Upper lobe of left lung (tissue), 6 donors: ENCODE results near the gene IVNS1ABP. TPM values are rescaled to one million over a fixed set of nuclear protein-coding genes. Genes with fewer than 3 reads are reported as not detected.

ENCODE experiments used
- ATAC-seq, 2 donors: fragments of 200-7000 bp; cut with Tn5 transposase; one replicate each; pipeline ENCODE4 v1.9.1; 2022; ENCODE audit warnings: mild to moderate bottlenecking in 2 of 2, moderate library complexity in 2 of 2; ENCODE audit not compliant: low FRiP score in 2 of 2
- DNase-seq, 2 donors: peaks; one replicate each; pipeline ENCODE4 v3.0.0-alpha.2; 2019 to 2020
- H3K27ac ChIP-seq, 4 donors: fragments of 200-600 bp; sonication (generic); one replicate each; pipeline ENCODE4 v1.5.1; 2016 to 2019
- H3K27me3 ChIP-seq, 4 donors: fragments of 200-600 bp; sonication (generic); one replicate each; pipeline ENCODE4 v1.5.1; 2017 to 2019
- H3K36me3 ChIP-seq, 4 donors: fragments of 200-600 bp; sonication (generic); one replicate each; pipeline ENCODE4 v1.5.1; 2016 to 2019
- H3K4me1 ChIP-seq, 4 donors: fragments of 200-600 bp; sonication (generic); one replicate each; pipeline ENCODE4 v1.5.1; 2018 to 2019
- H3K4me3 ChIP-seq, 4 donors: fragments of 200-600 bp; sonication (generic); one replicate each; pipeline ENCODE4 v1.5.1; 2017 to 2019; ENCODE audit warnings: mild to moderate bottlenecking in 2 of 4, moderate library complexity in 1 of 4
- H3K9me3 ChIP-seq, 4 donors: fragments of 200-600 bp; sonication (generic); one replicate each; pipeline ENCODE4 v1.5.1; 2018 to 2019
- CTCF ChIP-seq, 6 experiments: fragments of 450-650 bp in 4 of 6; fragments of 200-600 bp in 2 of 6; sonication (generic) in 2 of 6; IDR thresholded peaks; one replicate each; pipeline ENCODE4 v1.5.1; 2016 to 2019; ENCODE audit warnings: antibody characterized with exemption in 6 of 6
- EP300 ChIP-seq, 4 donors: sonication (generic); formaldehyde crosslinking; IDR thresholded peaks; one replicate each; pipeline ENCODE4 v1.5.1; 2017; ENCODE audit warnings: antibody characterized with exemption in 4 of 4, control low read depth in 2 of 4
- POLR2A ChIP-seq, 4 donors: fragments of 450-650 bp; IDR thresholded peaks; one replicate each; pipeline ENCODE4 v1.5.1; 2016 to 2017; ENCODE audit warnings: antibody characterized with exemption in 4 of 4, mild to moderate bottlenecking in 2 of 4
- POLR2AphosphoS5 ChIP-seq, 2 donors: sonication (generic); formaldehyde crosslinking; IDR thresholded peaks; one replicate each; pipeline ENCODE4 v1.5.1; 2017; ENCODE audit warnings: antibody characterized with exemption in 2 of 2
- WGBS, 2 donors: methylation state at CpG; one replicate each; pipeline ENCODE4 v1.1.5; 2017 to 2018; 5-methylcytosine and 5-hydroxymethylcytosine counted together
- total RNA-seq, 6 donors: library from RNA; depleted of rRNA in 4 of 6; stranded (reverse); fragments of >200 nt in 4 of 6; gene quantifications; one replicate each; pipeline versions ENCODE4 v1.1.0 to v1.2.1, GENCODE V29; 2016 to 2021
- donor health status: DM: no; HTN: no; CAD: no; lungs with moderate emphysema.
- donor health status: DM: no; HTN: yes; CAD: no; lungs with severe emphysema.

Gene IVNS1ABP
- total RNA-seq, 6 donors from 2014 or later: 75.4 to 104 (median 83.6) TPM

- DNase-seq (no peak), ATAC-seq (no peak)
- Histone ChIP-seq H3K4me3 (no peak overlapping the region), H3K27me3 (no peaks in the 10 kb centered on the region), H3K36me3 (no peaks in the 10 kb centered on the region), H3K9me3 (no peaks in the 10 kb centered on the region), H3K27ac (no peak overlapping the region), H3K4me1 (no peaks in the 10 kb centered on the region)
- 86 to 87% methylated on average over 2 of the region's 2 CpGs for WGBS, 2 donors
- TF ChIP-seq CTCF (IDR thresholded peaks at IDR 0.05) (no peak), POLR2A (IDR thresholded peaks at IDR 0.05) (no peak), EP300 (IDR thresholded peaks at IDR 0.05) (no peak), POLR2AphosphoS5 (IDR thresholded peaks at IDR 0.05) (no peak)
Measured at GRCh38 chr1:185268352-185268751, 48.7 kb downstream of the IVNS1ABP start.

GRCh38 chr1:185267701-185268100 lies 49.3 kb downstream of the IVNS1ABP start:
- H3K36me3 ChIP-seq: no peaks in the 10 kb centered on the region
- TF ChIP-seq POLR2A (IDR thresholded peaks at IDR 0.05) (no peak), EP300 (IDR thresholded peaks at IDR 0.05) (no peak), CTCF (IDR thresholded peaks at IDR 0.05) (no peak), POLR2AphosphoS5 (IDR thresholded peaks at IDR 0.05) (no peak)
- no peak overlapping the region for H3K27ac ChIP-seq
- H3K4me1 ChIP-seq: no peaks in the 10 kb centered on the region
- ATAC-seq: no peak
- H3K4me3 ChIP-seq: no peak overlapping the region
- no peak for DNase-seq
- no peaks in the 10 kb centered on the region for H3K9me3 ChIP-seq
- H3K27me3 ChIP-seq: no peaks in the 10 kb centered on the region

GRCh38 chr1:185267301-185267700 lies 49.7 kb downstream of the IVNS1ABP start:
- ATAC-seq: no peak
- no peaks in the 10 kb centered on the region for H3K27me3 ChIP-seq
- no peak overlapping the region for H3K27ac ChIP-seq
- no peak for TF ChIP-seq CTCF (IDR thresholded peaks at IDR 0.05)
- no peak for TF ChIP-seq POLR2A (IDR thresholded peaks at IDR 0.05)
- TF ChIP-seq POLR2AphosphoS5 (IDR thresholded peaks at IDR 0.05): no peak
- TF ChIP-seq EP300 (IDR thresholded peaks at IDR 0.05): no peak
- no peak for DNase-seq
- no peaks in the 10 kb centered on the region for H3K4me1 ChIP-seq
- 72 to 80% methylated on average over 3 of the region's 3 CpGs for WGBS, 2 donors
- H3K36me3 ChIP-seq: no peaks in the 10 kb centered on the region
- no peaks in the 10 kb centered on the region for H3K9me3 ChIP-seq
- H3K4me3 ChIP-seq: no peak overlapping the region

- peaks cover 0 to 2% (median 0%) of the 10 kb centered on the region in 4 donors for H3K4me1 ChIP-seq
- H3K27me3 ChIP-seq: no peaks in the 10 kb centered on the region
- no peak overlapping the region for H3K4me3 ChIP-seq
- ATAC-seq: no peak
- WGBS, 2 donors: 94% methylated on average over 4 of the region's 4 CpGs
- no peak overlapping the region for H3K27ac ChIP-seq
- no peaks in the 10 kb centered on the region for H3K36me3 ChIP-seq
- H3K9me3 ChIP-seq: no peaks in the 10 kb centered on the region
- TF ChIP-seq POLR2AphosphoS5 (IDR thresholded peaks at IDR 0.05) (no peak), EP300 (IDR thresholded peaks at IDR 0.05) (no peak), CTCF (IDR thresholded peaks at IDR 0.05) (no peak), POLR2A (IDR thresholded peaks at IDR 0.05) (no peak)
- no peak for DNase-seq
Measured at GRCh38 chr1:185265314-185265713, 51.7 kb downstream of the IVNS1ABP start.

- DNase-seq (no peak), ATAC-seq (no peak)
- Histone ChIP-seq H3K36me3 (no peaks in the 10 kb centered on the region), H3K27ac (no peak overlapping the region), H3K4me3 (no peak overlapping the region), H3K4me1 (peaks cover 0 to 6% (median 2%) of the 10 kb centered on the region in 4 donors), H3K27me3 (no peaks in the 10 kb centered on the region), H3K9me3 (no peaks in the 10 kb centered on the region)
- TF ChIP-seq POLR2AphosphoS5 (IDR thresholded peaks at IDR 0.05) (no peak), EP300 (IDR thresholded peaks at IDR 0.05) (no peak), CTCF (IDR thresholded peaks at IDR 0.05) (no peak), POLR2A (IDR thresholded peaks at IDR 0.05) (no peak)
- WGBS, 2 donors: 81 to 100% methylated on average over 1 of the region's 1 CpG
Measured at GRCh38 chr1:185263780-185264179, 53.3 kb downstream of the IVNS1ABP start.
